Measurements from ENCODE around the gene TASL. TPM values are rescaled to one million over a fixed set of nuclear protein-coding genes. Genes with fewer than 3 reads are reported as not detected.
A peak's percentile ranks its signal among the peaks of the same experiment; 100 is the strongest.
"Not testable (repeated sequence)": the region's sequence is repeated elsewhere in the genome, so short reads cannot be mapped to it uniquely, and the experiment has no call there.

TASL gene
- total and polyA plus RNA-seq, 2 donors = 2.8 to 8.0 TPM

DNA sequence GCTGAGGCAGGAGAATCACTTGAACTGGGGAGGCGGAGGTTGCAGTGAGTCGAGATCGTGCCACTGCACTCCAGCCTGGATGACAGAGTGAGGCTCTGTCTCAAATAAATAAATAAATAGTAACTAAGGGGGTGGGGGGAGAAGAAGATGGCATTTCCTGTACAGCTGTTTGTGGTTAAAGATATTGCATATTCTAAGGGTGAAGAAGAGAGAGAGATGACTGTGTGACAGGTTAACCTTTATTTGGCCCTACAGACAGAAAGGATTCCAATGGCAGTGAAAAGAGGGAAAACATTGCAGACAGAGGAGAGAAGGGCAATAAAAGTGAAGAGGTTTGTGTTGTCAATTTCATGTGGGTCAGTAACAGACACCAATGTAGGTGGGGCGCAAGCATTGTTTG lies 9.4 kb downstream of the TASL start:
- H3K4me1 ChIP-seq (ENCODE audit: control insufficient read depth in 2 of 2, insufficient read depth in 2 of 2, low read length in 2 of 2) = peaks cover 3 to 7% of the 10 kb centered on the region in 2 donors
- H3K36me3 ChIP-seq (ENCODE audit: control insufficient read depth in 2 of 2, insufficient read depth in 2 of 2, low read length in 1 of 2) = no peaks in the 10 kb centered on the region
- DNase-seq (ENCODE audit: low read depth in 6 of 9, low spot score in 9 of 9) = peak in 2 of 9 donors; percentile 8 to 40
- no peaks in the 10 kb centered on the region for H3K9me3 ChIP-seq (ENCODE audit: control insufficient read depth in 2 of 2, insufficient read depth in 1 of 2, low read length in 1 of 2)
- no peak overlapping the region for H3K27ac ChIP-seq (ENCODE audit: low read depth in 1 of 2, low read length in 1 of 2)
- 62% methylated on average over 4 of the region's 4 CpGs for WGBS
- no peak overlapping the region for H3K4me3 ChIP-seq (ENCODE audit: low read length in 2 of 2)
- no peaks in the 10 kb centered on the region for H3K27me3 ChIP-seq (ENCODE audit: control insufficient read depth in 2 of 2, insufficient read depth in 1 of 2, low read length in 1 of 2)

DNA sequence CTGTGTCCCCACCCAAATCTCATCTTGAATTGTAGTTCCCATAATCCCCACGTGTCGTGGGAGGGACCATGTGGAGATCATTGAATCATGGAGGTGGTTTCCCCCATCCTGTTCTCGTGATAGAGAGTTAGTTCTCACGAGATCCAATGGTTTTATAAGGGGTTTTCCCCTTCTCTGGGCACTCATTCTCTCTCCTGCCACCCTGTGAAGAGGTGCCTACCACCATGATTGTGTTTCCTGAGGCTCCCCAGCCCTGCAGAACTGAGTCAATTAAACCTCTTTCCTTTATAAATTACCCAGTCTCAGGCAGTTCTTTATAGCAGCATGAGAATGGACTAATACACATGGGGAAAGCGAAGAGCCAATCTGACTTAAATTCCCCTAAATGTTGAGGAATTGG lies 14.5 kb downstream of the TASL start:
- DNase-seq (ENCODE audit: low read depth in 6 of 9, low spot score in 9 of 9); H3K27ac ChIP-seq (ENCODE audit: low read depth in 1 of 2, low read length in 1 of 2); H3K27me3 ChIP-seq (ENCODE audit: control insufficient read depth in 2 of 2, insufficient read depth in 1 of 2, low read length in 1 of 2); H3K36me3 ChIP-seq (ENCODE audit: control insufficient read depth in 2 of 2, insufficient read depth in 2 of 2, low read length in 1 of 2); H3K4me3 ChIP-seq (ENCODE audit: low read length in 2 of 2); H3K4me1 ChIP-seq (ENCODE audit: control insufficient read depth in 2 of 2, insufficient read depth in 2 of 2, low read length in 2 of 2); H3K9me3 ChIP-seq (ENCODE audit: control insufficient read depth in 2 of 2, insufficient read depth in 1 of 2, low read length in 1 of 2): not testable (repeated sequence)
- 94% methylated on average over 5 of the region's 5 CpGs for WGBS

DNA sequence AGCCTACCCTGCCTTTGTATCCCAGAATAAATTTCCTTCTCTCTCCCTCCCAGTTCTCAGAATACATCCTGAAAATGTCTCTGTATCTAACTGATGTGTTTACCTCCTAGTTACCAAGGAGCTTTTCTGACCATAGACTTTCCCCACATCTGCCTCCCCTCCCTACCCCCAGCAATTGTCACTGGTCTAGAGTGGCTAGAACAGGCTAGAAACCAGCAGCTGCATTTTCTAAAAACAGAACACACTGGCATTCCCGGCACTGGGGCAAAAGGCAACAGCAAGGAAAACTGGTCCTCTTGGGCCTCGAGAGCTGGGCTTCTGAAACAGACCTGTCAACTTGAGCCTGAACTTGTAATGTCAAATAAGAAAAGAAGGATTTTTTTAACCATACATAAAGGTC lies 16.4 kb downstream of the TASL start:
- H3K4me3 ChIP-seq (ENCODE audit: low read length in 2 of 2) = no peak overlapping the region
- no peaks in the 10 kb centered on the region for H3K9me3 ChIP-seq (ENCODE audit: control insufficient read depth in 2 of 2, insufficient read depth in 1 of 2, low read length in 1 of 2)
- H3K36me3 ChIP-seq (ENCODE audit: control insufficient read depth in 2 of 2, insufficient read depth in 2 of 2, low read length in 1 of 2) = peaks cover 0 to 4% of the 10 kb centered on the region in 2 donors
- no peak overlapping the region for H3K27ac ChIP-seq (ENCODE audit: low read depth in 1 of 2, low read length in 1 of 2)
- H3K4me1 ChIP-seq (ENCODE audit: control insufficient read depth in 2 of 2, insufficient read depth in 2 of 2, low read length in 2 of 2) = no peaks in the 10 kb centered on the region
- no peak for DNase-seq (ENCODE audit: low read depth in 6 of 9, low spot score in 9 of 9)
- 94% methylated on average over 2 of the region's 2 CpGs for WGBS
- no peaks in the 10 kb centered on the region for H3K27me3 ChIP-seq (ENCODE audit: control insufficient read depth in 2 of 2, insufficient read depth in 1 of 2, low read length in 1 of 2)

DNA sequence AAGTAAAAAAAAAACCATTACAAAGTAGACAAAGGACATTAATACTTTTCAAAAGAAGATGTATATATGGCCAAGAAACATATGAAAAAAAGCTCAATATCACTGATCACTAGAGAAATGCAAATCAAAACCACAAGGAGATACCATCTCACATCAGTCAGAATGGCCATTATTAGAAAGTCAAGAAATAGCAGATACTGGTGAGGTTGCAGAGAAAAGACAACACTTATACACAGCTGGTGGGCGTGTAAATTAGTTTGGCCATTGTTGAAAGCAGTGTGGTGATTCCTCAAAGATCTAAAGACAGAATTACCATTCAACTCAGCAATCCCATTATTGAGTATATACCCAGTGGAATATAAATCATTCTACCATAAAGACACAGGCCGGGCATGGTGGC lies 39.3 kb downstream of the TASL start:
- Histone ChIP-seq H3K27ac (ENCODE audit: low read depth in 1 of 2, low read length in 1 of 2) (no peak overlapping the region), H3K4me3 (ENCODE audit: low read length in 2 of 2) (no peak overlapping the region), H3K27me3 (ENCODE audit: control insufficient read depth in 2 of 2, insufficient read depth in 1 of 2, low read length in 1 of 2) (no peaks in the 10 kb centered on the region), H3K4me1 (ENCODE audit: control insufficient read depth in 2 of 2, insufficient read depth in 2 of 2, low read length in 2 of 2) (no peaks in the 10 kb centered on the region), H3K9me3 (ENCODE audit: control insufficient read depth in 2 of 2, insufficient read depth in 1 of 2, low read length in 1 of 2) (no peaks in the 10 kb centered on the region), H3K36me3 (ENCODE audit: control insufficient read depth in 2 of 2, insufficient read depth in 2 of 2, low read length in 1 of 2) (no peaks in the 10 kb centered on the region)
- 100% methylated on average over 2 of the region's 2 CpGs for WGBS
- no peak for DNase-seq (ENCODE audit: low read depth in 6 of 9, low spot score in 9 of 9)

DNA sequence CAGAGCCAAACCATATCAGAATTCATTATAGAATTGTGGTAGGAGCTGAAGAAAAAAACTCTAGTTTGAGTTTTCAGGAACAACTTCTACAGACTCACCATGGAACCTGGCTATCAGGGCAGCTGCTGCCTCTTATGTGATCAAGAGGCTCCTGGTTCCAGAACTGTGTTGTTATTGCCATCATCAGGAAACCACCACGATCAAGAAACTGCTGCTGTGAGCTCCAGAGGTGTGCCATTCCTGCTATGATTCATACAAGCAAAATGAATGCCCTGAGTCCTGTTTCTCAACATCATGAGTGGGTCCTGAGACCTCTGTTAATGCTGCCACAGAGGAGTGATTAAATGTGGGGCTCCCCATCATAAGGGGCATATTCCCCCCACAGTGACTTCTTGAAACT lies 43.7 kb downstream of the TASL start:
- Histone ChIP-seq H3K4me3 (ENCODE audit: low read length in 2 of 2) (no peak overlapping the region), H3K36me3 (ENCODE audit: control insufficient read depth in 2 of 2, insufficient read depth in 2 of 2, low read length in 1 of 2) (no peaks in the 10 kb centered on the region)
- 96% methylated on average over 1 of the region's 1 CpG for WGBS

DNA sequence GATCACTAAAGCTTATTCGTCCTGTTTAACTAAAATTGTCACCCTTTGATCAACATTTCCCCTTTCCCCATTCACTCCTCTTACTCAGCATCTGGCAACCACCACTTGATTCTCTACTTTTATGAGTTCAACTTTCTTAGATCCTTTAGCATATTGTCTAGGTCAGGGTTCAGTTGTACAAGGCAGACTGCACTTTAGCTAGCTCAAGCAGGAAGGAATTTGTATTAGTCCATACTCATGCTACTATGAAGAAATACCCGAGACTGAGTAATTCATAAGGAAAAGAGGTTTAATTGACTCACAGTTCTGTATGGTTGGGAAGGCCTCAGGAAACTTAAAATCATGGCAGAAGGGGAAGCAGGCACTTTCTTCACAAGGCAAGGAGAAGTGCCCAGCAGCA lies 44.3 kb downstream of the TASL start:
- 96% methylated on average over 2 of the region's 2 CpGs for WGBS
- no peaks in the 10 kb centered on the region for H3K27me3 ChIP-seq (ENCODE audit: control insufficient read depth in 2 of 2, insufficient read depth in 1 of 2, low read length in 1 of 2)

More for the DNA sequence above, 43.7 kb downstream of the TASL start:
- H3K27ac ChIP-seq (ENCODE audit: low read depth in 1 of 2, low read length in 1 of 2) = no peak overlapping the region
- DNase-seq (ENCODE audit: low read depth in 6 of 9, low spot score in 9 of 9) = no peak
- no peaks in the 10 kb centered on the region for H3K4me1 ChIP-seq (ENCODE audit: control insufficient read depth in 2 of 2, insufficient read depth in 2 of 2, low read length in 2 of 2)
- H3K9me3 ChIP-seq (ENCODE audit: control insufficient read depth in 2 of 2, insufficient read depth in 1 of 2, low read length in 1 of 2) = no peaks in the 10 kb centered on the region
- H3K27me3 ChIP-seq (ENCODE audit: control insufficient read depth in 2 of 2, insufficient read depth in 1 of 2, low read length in 1 of 2) = no peaks in the 10 kb centered on the region

DNA sequence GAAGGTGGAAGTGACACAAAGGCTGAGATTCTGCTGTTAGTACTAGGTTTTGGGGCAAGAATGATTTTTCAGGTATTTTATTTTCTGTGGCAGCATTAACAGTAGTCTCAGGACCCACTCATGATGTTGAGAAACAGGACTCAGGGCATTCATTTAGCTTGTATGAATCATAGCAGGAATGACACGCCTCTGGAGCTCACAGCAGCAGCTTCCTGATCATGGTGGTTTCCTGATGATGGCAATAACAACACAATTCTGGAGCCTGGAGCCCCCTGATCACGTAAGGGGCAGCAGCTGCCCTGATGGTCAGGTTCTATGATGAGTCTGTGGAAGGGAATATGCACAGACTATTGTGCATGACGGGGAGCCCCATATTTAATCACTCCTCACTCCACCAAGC lies 47.0 kb downstream of the TASL start:
- 85% methylated on average over 3 of the region's 3 CpGs for WGBS

More for the DNA sequence above, 44.3 kb downstream of the TASL start:
- Histone ChIP-seq H3K4me1 (ENCODE audit: control insufficient read depth in 2 of 2, insufficient read depth in 2 of 2, low read length in 2 of 2) (no peaks in the 10 kb centered on the region), H3K36me3 (ENCODE audit: control insufficient read depth in 2 of 2, insufficient read depth in 2 of 2, low read length in 1 of 2) (no peaks in the 10 kb centered on the region), H3K9me3 (ENCODE audit: control insufficient read depth in 2 of 2, insufficient read depth in 1 of 2, low read length in 1 of 2) (no peaks in the 10 kb centered on the region), H3K27ac (ENCODE audit: low read depth in 1 of 2, low read length in 1 of 2) (no peak overlapping the region), H3K4me3 (ENCODE audit: low read length in 2 of 2) (no peak overlapping the region)
- DNase-seq (ENCODE audit: low read depth in 6 of 9, low spot score in 9 of 9) = no peak

DNA sequence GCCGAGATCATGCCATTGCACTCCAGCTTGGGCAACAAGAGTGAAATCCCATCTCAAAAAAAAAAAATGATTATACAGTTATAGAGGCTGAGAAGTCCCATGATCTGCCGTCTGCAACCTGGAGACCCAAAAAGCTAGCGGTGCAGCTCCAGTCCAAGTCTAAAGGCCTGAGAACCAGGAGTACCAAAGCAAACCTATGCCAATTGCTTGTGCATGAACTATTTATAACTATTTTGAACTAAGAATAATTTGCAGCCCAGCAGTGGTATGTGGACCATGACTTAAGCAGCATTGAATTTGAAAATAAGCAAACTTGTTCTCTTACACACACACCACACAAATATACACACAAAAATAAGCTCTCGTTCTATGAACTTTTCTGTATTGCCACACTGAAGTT lies 51.8 kb downstream of the TASL start:
- Histone ChIP-seq H3K4me3 (ENCODE audit: low read length in 2 of 2) (no peak overlapping the region), H3K36me3 (ENCODE audit: control insufficient read depth in 2 of 2, insufficient read depth in 2 of 2, low read length in 1 of 2) (no peaks in the 10 kb centered on the region), H3K9me3 (ENCODE audit: control insufficient read depth in 2 of 2, insufficient read depth in 1 of 2, low read length in 1 of 2) (no peaks in the 10 kb centered on the region), H3K27me3 (ENCODE audit: control insufficient read depth in 2 of 2, insufficient read depth in 1 of 2, low read length in 1 of 2) (no peaks in the 10 kb centered on the region), H3K4me1 (ENCODE audit: control insufficient read depth in 2 of 2, insufficient read depth in 2 of 2, low read length in 2 of 2) (no peaks in the 10 kb centered on the region), H3K27ac (ENCODE audit: low read depth in 1 of 2, low read length in 1 of 2) (no peak overlapping the region)
- no peak for DNase-seq (ENCODE audit: low read depth in 6 of 9, low spot score in 9 of 9)
- 97% methylated on average over 4 of the region's 4 CpGs for WGBS

More for the DNA sequence above, 47.0 kb downstream of the TASL start:
- Histone ChIP-seq H3K27me3 (ENCODE audit: control insufficient read depth in 2 of 2, insufficient read depth in 1 of 2, low read length in 1 of 2) (no peaks in the 10 kb centered on the region), H3K27ac (ENCODE audit: low read depth in 1 of 2, low read length in 1 of 2) (no peak overlapping the region), H3K36me3 (ENCODE audit: control insufficient read depth in 2 of 2, insufficient read depth in 2 of 2, low read length in 1 of 2) (no peaks in the 10 kb centered on the region), H3K9me3 (ENCODE audit: control insufficient read depth in 2 of 2, insufficient read depth in 1 of 2, low read length in 1 of 2) (no peaks in the 10 kb centered on the region), H3K4me3 (ENCODE audit: low read length in 2 of 2) (no peak overlapping the region), H3K4me1 (ENCODE audit: control insufficient read depth in 2 of 2, insufficient read depth in 2 of 2, low read length in 2 of 2) (no peaks in the 10 kb centered on the region)
- no peak for DNase-seq (ENCODE audit: low read depth in 6 of 9, low spot score in 9 of 9)

DNA sequence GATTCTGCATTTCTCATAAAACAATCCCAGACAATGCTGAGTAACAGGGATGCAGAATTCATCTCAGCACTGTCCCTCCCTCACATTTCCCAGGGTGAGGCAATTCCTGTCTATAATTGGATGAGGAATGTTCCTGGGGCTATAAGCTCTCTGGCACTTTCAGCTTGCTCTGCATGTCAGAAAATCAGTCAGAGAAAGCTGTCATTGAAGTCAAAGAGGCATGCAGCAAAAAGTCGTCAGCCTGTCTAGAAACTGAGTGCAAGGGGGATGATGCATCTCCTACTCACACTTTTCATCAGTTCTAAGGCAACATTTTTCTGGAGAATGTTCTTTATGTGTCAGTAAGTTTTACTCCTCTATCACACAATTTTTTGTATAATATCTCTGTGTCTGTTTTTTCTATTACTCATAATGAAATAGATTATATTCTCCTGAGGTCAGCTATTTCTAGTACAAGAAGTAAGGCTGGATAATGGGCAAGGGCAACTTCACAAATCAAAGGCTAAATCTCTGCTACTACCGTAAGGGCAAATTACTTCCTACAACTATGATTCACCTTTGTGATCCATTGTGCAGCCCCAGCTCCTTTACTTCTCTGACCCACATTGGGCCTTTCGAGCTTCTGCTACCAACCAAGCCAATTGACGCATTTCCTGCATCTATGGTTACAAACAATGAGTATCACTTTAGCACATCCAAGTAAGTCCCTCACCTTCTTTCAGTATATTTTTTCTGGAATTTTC lies 56.0 kb downstream of the TASL start:
- WGBS = 93% methylated on average over 4 of the region's 4 CpGs
- no peaks in the 10 kb centered on the region for H3K27me3 ChIP-seq (ENCODE audit: control insufficient read depth in 2 of 2, insufficient read depth in 1 of 2, low read length in 1 of 2)
- no peaks in the 10 kb centered on the region for H3K4me1 ChIP-seq (ENCODE audit: control insufficient read depth in 2 of 2, insufficient read depth in 2 of 2, low read length in 2 of 2)
- H3K4me3 ChIP-seq (ENCODE audit: low read length in 2 of 2) = no peak overlapping the region
- H3K27ac ChIP-seq (ENCODE audit: low read depth in 1 of 2, low read length in 1 of 2) = no peak overlapping the region
- H3K36me3 ChIP-seq (ENCODE audit: control insufficient read depth in 2 of 2, insufficient read depth in 2 of 2, low read length in 1 of 2) = no peaks in the 10 kb centered on the region
- DNase-seq (ENCODE audit: low read depth in 6 of 9, low spot score in 9 of 9) = no peak
- no peaks in the 10 kb centered on the region for H3K9me3 ChIP-seq (ENCODE audit: control insufficient read depth in 2 of 2, insufficient read depth in 1 of 2, low read length in 1 of 2)
